Cerebellar cortex (tissue), 1 donor: ENCODE results near the gene GLT8D2.
A peak's percentile ranks its signal among the peaks of the same experiment; 100 is the strongest.

ENCODE experiments used
- DNase-seq: peaks from one replicate; pipeline ENCODE4 v3.0.0-alpha.2; 2015; ENCODE audit warnings: low spot score

GLT8D2 gene

DNA sequence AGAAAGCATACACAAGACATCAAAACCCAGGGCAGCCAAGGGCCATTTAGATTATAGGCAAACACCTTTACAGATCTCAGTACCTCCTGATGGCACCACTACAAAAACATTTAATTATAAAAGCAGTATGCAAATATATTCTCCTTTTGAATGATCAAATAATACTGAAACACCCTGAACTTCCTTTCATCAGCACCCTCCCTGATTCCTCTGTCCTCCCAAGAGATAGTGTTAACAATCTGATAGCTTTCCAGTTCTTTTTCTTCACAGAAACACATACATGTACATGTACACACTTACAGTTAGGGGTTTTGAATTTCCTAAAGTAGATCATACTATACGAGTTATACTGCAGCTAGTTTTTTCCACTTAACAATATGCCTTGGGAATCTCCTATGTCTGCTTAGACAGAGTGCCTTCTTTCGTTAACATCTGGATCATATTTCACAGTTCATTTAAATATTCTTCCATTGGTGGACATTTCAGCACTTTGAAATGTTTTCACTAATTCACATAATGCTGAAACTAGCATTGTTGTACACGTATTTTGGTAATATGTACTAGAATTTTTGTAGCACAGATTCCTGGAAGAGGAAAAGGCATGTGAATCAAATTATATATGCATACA, 49.1 kb downstream of the GLT8D2 start:
- DNase-seq: no peak

- DNase-seq: no peak
Observed at GRCh38 chr12:103998976-103999375, 51.0 kb downstream of the GLT8D2 start.

- DNase-seq: no peak
Observed at GRCh38 chr12:103997286-103997900, 52.6 kb downstream of the GLT8D2 start.

GRCh38 chr12:103996595-103996994, 53.4 kb downstream of the GLT8D2 start:
- DNase-seq: no peak

DNA sequence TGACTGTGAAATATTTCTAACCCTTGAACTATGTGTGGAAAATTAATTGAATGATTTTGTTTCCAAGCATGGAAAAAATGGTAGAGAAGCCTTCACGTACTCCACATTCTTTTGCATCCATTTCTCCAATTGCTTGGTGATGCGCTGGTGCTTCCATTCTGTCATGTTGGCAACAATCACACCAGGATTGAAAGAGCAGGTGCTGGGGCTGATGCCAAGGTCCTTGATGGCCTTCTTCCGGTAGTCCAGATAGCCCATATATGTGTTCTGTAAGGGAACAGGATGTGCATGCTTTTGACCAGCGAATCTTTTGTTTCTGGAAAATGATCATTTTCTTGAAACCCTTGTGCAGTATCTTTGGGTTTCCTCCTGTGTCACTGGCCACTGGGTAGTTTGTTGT, 55.8 kb downstream of the GLT8D2 start:
- DNase-seq: no peak

DNA sequence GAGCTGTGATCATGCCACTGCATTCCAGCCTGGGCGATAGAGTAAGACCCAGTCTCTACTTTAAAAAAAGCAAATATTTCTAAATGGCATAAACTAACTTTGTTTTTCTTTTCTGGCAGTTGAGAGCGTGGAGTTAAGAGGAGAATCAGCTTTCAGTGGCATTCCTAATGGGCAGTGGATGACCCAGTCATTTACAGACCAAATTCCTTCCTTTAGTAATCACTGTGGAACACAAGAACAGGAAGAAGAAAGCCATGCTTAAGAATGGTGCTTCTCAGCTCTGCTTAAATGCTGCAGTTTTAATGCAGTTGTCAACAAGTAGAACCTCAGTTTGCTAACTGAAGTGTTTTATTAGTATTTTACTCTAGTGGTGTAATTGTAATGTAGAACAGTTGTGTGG, 63.2 kb downstream of the GLT8D2 start:
- no peak for DNase-seq

DNA sequence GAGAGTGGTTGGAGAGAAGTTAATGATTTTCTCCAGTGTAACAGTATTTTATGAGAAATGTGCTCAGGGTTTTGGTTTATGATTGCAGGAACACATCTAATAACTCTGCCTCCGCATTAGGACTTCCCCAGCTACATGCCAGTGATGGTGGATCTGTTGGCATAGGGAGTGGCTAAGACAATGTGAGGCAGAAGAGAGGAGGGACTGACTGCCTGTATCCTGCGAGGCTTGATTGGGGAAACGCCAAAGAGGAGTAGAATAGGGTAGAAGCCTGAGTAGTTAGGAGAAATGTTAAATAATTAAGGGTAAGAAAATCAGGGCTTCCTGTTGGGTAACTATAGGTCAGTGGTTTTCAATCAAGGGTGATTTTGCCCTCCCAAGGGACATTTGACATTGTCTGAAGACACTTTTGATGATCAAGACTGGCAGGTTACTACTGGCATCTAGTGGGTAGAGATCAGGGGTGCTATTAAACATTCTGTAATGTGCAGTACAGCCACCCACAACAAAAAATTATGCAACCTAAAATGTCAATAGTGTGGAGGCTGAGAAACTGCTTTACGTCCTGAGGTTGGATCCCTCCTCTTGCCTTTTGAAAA, 71.5 kb downstream of the GLT8D2 start:
- DNase-seq: no peak

- DNase-seq: no peak
Observed at GRCh38 chr12:103975368-103975767, 74.6 kb downstream of the GLT8D2 start.

GRCh38 chr12:103973909-103974308, 76.1 kb downstream of the GLT8D2 start:
- DNase-seq: no peak

GRCh38 chr12:103969391-103969790, 80.6 kb downstream of the GLT8D2 start:
- DNase-seq: no peak

DNA sequence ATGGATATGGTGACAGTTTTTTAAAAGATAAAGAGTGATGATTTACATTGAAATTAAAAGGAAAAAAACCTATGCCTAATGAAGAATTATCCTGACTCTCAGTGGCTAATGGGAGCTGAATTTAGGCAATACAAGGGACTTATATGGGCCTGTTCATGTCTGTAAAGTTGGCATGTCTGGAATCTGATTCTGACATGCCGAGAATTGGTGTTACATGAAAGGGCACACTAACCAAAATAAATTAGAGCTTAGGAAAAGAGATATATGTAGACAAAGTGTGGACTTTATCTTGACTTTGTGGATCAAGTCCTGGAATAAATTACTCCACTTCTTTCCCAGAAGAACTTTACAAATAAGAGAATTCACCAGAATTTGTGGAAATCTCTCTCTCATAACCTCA, 83.3 kb downstream of the GLT8D2 start:
- no peak for DNase-seq

- DNase-seq: peak; percentile 99
Observed at GRCh38 chr12:103965590-103966504, 84.1 kb downstream of the GLT8D2 start, which contains the start of gene TDG. Gene TDG (plus strand): TSS chr12:103965872. CDS start chr12:103966038, 166 bp downstream.

GRCh38 chr12:103965255-103965589, 84.8 kb downstream of the GLT8D2 start:
- no peak for DNase-seq

DNA sequence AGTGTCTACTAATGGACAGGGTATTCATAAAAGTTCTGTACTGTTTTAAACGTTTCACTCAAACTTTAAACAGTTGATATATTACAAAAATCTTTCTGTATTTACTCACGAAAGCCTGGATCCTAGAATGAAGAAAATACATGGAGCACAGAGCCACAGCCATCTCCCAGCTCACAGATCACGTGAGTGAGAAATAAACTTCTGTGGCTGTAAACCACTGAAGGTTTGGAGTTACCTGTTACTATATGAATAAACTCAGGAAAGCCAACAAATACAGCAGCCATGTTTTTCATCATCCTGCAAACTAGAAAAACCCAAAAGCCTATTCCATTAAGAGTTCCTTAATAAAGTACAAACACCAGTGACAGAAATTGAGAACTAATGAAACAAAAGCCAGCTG, 85.2 kb downstream of the GLT8D2 start:
- DNase-seq: peak; percentile 16

DNA sequence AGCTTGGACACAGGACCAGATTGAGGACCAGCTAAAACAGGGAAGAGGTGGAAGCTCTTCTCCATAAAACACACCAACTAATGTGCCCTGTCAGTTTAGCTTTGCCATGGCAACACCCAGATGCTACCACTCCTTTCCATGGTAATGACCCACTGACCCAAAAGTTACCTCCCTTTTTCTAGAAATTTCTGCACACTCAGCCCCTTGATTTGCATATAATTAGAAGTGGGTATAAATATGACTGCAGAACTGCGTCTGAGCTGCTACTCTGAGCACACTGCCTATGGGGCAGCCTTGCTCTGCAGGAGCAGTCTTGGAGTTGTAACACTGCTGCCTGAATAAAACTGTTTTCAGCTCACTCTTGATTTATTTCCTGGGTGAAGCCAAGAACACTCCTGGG, 87.5 kb downstream of the GLT8D2 start:
- peak; percentile 19 for DNase-seq

- DNase-seq: no peak
Observed at GRCh38 chr12:103960616-103961227, 89.3 kb downstream of the GLT8D2 start.

DNA sequence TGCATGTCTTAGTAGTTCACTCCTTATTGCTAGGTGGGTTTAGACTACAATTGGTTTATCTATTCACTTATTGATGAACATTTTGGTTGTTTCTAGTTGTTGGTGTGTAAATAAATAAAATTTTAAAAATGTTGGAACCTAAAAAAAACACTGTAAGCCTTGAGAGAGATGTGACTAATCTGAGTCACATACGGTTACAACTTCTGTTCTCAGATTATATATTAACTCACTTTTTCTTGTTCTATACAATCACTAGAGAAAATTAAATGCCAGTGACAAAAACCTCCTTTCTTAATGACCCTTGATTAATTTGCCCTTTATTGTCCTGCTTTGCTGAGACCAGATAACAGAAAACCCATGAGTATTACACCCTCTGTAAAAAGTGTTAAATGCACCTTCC, 91.4 kb downstream of the GLT8D2 start:
- no peak for DNase-seq

- no peak for DNase-seq
Observed at GRCh38 chr12:103957865-103958388, 92.1 kb downstream of the GLT8D2 start.

GRCh38 chr12:103956509-103957027, 93.4 kb downstream of the GLT8D2 start:
- DNase-seq: no peak

DNA sequence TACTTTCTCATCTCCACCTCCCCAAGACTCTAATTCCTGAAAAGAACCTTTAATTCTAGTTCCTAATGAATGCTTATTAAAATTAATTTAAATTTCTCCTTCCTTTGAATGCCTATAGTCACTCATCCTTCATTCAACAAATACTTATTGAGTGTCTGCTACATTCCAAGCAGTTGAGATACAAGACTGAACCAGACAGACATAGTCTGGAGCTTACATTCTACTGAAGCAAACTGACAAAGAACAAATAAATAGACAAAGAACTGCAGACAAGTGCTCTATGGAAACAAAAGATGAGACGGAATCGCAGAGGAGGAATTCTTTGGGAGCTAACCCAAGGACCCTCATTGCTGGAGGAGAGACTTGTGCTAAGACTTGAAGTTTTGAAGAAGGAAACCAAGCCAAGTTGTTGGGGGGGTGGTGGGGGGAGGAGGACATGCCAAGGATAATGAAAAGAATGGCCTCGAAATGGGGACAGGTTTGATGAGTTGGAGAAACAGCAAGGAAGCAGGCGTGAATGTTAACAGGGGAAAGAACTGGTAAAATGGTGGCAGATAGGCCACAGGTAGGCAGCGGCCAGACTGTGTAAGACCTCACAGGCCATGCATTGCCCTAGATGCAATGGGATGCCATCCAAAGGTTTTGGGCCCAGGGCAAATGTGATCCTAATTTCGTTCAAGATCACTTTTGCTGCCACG, 94.0 kb downstream of the GLT8D2 start:
- DNase-seq: peak; percentile 19

- DNase-seq: no peak
Observed at GRCh38 chr12:103952497-103952896, 97.5 kb downstream of the GLT8D2 start.
